ENCODE results near the gene PRDM4.
A peak's percentile ranks its signal among the peaks of the same experiment; 100 is the strongest.

Gene PRDM4, protein sequence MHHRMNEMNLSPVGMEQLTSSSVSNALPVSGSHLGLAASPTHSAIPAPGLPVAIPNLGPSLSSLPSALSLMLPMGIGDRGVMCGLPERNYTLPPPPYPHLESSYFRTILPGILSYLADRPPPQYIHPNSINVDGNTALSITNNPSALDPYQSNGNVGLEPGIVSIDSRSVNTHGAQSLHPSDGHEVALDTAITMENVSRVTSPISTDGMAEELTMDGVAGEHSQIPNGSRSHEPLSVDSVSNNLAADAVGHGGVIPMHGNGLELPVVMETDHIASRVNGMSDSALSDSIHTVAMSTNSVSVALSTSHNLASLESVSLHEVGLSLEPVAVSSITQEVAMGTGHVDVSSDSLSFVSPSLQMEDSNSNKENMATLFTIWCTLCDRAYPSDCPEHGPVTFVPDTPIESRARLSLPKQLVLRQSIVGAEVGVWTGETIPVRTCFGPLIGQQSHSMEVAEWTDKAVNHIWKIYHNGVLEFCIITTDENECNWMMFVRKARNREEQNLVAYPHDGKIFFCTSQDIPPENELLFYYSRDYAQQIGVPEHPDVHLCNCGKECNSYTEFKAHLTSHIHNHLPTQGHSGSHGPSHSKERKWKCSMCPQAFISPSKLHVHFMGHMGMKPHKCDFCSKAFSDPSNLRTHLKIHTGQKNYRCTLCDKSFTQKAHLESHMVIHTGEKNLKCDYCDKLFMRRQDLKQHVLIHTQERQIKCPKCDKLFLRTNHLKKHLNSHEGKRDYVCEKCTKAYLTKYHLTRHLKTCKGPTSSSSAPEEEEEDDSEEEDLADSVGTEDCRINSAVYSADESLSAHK

DNA sequence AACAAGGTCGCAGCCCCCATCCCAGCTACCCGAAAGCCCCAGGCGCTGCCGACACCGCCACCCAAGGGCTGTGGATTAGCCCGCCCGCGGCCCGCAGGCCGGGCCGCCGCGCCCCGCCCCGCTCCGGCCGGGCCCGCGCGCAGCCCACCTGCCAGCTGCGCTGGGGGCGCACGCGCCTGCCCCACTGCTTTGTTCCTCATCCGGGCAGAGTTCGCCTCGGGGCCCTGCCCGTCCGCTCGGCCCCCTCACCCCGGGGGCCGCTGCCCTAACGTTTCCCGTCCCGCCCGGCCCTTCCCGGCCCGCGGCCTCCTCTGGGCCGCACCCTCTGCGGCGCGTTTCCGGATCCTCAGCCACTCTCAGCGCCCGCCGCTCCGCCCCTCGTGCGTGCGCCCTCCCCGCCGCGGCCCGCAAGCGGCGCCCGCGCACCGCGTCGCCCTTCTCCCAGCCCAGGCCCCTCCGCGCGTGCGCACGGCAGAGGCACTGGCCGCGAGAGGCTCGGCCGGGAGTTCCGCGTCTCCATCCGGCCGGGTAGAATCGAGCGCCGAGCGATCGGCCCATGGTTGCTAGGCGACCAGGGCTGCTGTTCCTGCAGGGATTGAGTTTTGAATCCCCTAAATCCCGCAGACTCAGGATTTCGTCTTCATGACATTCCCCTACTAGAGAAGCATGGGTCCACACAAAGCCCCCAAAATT is at the start of gene PRDM4:
TSS of gene PRDM4 (minus strand) at position 329 of the 693 bp plus-strand sequence. CDS start 622 bp downstream, outside the sequence.
- DNase-seq = peak; percentile 88

DNA sequence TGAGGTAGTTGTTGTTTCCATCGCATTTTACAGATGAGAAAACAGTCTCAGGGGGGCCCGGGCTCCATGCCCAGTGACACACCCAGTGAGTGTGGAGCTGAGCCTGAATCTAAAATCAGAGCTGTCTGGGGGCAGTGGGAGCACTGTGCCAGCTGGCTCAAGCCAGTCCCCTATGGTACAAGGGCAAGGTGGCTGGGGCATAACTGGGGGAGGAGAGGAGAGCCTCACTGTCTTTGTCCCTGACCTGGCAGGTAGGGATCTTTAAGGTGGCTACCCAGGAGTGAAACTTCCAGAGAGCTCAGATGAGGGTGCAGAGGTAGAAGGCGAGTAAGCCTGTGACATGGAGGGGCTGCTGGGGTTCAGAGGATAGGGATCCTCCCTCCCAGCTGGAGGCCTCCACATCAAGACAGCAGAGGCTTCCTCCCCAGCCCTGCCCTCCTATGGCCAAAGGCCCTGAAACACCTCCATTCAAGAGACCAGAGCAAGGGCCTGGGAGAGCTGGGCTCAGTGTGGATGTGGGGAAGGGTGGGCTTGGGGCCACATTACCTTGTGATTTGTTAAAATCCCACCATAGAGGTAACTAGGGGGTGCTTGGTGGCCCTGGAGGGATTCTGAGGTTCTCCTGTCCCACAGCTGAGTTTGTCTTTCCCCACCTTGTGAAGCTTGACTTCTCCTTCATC is 46.7 kb upstream of the PRDM4 start:
- DNase-seq = no peak

DNA sequence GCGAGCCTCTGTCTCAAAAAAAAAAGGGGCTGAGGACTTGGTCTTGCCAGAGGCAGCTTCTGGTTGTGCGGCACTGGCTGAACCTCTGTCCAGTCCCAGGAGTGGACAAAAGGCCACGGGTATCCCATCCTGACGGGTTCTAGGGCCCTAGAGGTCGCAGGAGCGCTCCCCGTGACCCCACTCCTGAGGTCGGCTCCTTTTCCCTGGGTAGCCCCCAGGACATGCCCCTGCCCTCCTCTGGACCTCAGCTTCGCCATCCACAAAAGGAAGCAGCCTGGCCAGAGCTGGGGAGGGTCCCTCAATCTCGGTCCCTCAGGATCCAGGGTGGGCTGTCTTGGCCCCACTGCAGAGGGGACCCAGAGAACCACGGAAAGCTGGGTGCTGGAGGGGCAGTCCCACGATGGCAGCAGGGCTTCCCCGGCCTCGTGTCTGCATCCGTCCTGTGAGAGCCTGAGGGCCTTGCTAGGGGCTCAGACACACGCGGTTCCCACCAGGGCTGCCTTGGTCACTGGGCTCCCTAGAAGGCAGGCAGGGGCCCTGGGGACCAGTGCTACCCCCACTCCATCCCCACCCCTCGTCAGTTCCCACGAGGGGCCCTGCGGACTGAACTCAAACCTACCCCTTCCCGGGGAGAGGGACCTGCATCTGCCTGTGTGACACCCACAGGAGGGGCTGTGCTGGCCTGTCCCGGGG is 44.7 kb upstream of the PRDM4 start:
- DNase-seq = no peak

DNA sequence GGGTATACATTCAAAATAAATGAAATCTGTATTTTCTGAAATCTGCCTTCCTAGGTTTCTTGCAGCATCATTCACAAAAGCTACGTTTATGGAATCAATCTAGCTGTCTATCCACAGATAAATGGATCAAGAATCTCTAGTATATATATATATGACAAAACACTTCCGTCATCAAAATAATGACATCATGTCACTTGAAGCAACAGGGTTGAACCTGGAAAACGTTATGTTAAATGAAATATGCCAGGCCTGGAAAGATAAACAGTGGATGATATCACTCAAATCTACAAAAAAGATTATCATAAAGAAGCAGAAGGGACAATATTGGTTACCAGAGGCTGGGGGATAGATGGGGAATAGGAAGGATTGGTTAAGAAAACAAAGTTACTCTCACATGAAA is 42.2 kb upstream of the PRDM4 start:
- no peak for DNase-seq

DNA sequence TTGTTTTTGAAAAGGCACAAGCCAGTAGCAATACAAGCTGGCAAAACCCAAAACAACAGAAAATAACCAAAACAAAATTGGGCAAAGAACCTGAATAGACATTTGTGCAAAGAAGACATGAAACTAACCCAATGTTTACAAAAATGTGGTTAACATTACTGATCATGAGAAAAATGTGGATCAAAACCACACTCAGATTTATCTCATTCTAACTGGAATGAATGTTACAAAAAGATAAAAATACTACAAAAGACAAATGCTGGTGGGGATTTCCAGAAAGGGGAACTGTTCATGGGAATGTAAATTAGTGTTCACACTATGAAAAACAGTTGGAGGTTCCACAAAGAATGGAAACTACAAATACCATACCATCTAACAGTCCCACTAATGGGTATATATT is 40.2 kb upstream of the PRDM4 start:
- DNase-seq = no peak

DNA sequence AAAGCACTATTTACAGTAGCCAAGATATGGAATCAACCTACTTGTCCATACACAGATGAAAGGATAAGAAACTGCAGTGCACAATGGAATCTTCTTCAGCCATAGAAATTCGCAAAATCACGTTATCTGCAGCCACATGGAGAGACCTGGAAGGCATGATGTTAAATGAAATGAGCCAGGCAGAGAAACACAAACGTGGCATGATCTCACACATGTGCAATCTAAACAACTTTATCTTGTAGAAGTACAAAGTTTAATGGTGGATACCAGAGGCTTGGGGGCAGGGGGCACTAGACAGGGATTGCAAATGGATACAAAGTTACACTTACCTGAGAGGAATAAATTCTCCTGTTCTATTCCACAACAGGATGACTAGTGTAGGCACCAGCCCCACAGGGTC is 37.6 kb upstream of the PRDM4 start:
- no peak for DNase-seq

DNA sequence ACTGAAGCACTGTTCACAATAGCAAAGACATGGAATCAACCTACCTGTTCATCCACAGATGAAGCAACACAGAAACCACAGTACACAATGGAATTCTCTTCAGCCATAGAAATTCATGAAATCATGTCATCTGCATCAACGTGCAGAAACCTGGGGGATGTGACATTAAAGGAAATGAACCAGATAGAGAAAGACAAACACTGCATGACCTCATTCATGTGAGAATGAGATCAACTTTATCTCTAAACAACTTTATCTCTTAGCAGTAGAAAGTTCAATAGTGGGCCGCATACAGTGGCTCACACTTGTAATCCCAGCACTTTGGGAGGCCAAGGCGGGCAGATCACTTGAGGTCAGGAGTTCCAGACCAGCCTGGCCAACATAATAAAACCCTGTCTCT is 33.5 kb upstream of the PRDM4 start:
- DNase-seq = no peak

DNA sequence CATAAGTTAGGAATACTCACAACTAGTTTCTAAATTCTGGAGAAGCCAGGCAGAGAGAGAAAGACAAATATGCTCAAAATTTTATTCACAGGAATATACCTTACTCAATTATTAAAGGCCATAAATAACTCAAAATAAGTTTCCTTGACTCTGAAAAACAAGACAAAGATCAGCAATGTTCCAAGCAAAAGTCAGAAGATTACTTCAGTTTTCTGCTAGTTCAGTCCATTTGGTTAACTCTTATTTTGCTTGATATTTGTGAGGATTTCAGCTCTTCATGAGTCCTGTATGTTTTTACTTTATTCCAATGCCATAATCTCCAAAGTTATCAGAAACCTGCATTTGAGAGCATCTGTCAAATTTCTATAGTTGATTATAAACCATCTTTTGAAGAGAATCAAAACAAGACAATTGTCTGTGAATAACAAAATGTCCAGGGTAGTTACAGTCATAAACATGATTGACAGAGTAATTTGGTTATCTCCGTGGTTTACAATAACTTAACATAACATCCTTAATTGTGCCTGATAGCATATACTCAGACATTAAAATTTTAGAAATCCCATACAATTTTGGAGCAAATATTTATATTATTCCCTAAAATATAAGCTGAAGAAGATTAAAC is 30.6 kb upstream of the PRDM4 start:
- no peak for DNase-seq

DNA sequence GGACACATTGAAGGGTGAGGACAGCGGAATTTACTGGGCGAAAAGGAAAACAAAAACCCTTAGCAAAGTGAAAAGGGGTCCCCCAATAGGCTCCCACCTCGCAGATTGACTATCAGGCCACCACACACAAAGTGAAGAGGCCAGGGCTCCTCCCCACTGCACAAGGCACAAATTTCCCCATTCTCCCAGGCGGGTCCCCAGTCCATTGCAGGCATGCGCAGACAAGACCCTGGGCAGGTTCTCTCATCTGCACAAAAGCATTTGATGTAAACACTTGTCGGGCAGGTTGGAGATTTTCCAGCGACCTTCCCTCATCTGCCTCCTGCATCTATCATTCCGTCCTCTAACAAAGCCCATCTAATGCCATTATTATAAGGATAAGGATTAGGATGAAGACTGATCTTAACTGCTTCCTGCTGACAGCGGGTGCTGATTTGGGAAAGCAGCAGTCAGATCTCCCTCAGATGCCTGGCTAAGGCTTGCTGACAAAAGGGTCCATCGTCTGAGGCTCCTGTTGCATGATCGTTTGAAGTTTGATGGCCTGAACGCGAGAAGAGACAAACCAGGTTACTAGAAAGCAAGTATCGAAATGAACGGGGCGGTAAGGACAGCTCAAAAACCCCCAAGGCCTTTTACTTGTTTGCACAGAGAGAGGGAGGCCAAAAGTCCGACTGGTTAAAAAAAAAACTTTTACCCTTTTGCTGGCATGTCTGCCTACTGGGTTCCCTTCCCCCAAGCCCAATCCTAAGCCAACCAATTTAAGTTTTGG is 27.9 kb upstream of the PRDM4 start:
- DNase-seq = no peak

DNA sequence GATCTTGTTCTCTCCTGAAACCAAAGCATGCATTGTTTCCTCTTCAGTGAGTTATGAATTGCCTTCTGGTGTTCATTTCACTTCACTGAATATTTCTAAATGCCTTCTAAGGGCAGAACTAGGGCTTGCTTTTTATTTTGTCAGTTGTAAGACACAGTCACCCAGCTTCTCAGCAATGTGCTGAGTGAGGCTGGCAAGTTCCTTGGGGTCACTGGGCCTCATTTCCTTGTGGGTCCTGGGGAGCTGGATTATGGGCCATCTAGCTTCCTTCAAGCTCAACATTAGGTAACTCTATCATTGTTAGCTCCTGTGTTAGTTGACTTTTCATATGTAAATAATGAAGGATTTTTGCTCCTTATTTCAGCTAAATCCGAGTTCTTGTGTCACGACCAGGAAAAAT is 27.3 kb upstream of the PRDM4 start:
- no peak for DNase-seq

DNA sequence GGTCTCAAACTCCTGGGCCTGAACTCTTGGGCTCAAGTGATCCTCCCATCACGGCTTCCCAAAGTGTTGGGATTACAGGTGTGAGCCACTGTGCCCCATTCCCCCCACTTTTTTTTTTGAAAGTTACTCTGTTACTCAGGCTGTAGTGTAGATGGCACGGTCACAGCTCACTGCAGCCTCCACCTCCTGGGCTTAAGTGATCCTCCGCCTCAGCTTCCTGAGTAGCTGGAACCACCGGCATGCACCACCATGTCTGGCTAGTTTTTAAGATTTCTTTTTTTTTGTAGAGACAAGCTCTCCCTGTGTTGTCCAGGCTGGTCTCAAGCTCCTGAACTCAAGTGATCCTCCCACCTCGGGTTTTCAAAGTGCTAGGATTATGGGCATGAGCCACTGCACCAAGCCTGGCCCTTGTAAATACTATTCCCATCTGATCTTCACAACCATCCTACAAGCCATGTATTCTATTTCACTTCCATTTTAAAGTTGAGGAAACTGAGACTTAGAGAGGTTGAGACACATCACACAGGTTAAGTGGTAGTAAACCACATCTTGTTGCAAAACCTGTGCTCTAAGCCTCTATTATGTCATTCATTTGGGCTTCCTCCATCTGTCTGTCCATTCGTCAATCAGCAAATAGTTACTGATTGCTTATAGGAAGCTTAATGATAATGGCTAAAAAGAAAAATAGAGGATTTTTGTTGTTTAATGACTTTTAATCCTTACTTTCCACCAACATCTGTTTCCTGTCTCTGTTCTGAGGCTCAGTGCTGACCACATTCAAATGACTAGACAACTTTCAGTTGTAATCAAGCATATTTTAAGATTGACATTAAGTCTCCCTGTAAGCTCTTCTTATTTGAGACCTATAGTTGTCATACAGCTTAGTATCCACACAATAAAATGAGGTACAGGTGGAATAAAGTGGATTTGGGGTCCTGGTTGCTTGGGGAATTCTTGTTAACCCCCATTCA is 22.8 kb upstream of the PRDM4 start:
- DNase-seq = no peak

DNA sequence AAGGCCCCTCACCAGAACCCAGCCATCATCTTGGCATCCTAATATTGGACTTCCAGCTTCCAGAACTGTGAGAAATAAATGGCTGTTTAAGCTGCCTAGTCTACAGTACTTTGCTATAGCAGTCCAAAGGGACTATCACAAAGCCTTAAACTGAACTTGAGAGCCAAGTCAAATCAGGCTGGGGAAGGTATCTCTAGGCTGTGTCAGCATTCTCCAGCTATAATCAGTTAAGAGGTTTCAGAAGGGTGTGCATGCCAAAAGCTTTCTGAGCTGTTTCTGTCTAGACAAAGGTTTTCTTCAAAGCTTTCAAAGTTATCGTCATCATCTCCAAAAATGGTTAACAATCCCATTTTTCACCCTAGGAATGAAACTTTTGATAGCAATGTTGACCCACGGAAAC is 21.1 kb upstream of the PRDM4 start:
- DNase-seq = no peak

DNA sequence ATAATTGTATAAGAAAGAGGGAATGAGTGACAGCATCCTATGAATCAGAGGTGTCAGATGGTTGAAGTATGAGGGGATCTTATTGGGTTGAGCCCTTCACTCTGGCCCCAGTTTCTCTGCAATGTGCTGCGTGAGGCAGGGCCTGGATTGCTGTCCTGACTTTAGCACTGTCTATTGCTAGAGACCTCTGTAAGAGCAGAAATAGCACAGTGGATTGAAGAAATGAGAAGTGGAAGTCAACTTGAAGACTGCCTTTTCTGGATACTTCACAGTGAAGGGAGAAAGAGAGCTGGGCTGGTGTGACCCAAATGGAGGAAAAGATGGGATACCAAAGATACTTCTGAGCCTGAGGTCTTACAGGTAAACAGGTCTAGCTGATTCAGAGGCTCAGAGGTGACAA is 19.4 kb upstream of the PRDM4 start:
- DNase-seq = no peak

DNA sequence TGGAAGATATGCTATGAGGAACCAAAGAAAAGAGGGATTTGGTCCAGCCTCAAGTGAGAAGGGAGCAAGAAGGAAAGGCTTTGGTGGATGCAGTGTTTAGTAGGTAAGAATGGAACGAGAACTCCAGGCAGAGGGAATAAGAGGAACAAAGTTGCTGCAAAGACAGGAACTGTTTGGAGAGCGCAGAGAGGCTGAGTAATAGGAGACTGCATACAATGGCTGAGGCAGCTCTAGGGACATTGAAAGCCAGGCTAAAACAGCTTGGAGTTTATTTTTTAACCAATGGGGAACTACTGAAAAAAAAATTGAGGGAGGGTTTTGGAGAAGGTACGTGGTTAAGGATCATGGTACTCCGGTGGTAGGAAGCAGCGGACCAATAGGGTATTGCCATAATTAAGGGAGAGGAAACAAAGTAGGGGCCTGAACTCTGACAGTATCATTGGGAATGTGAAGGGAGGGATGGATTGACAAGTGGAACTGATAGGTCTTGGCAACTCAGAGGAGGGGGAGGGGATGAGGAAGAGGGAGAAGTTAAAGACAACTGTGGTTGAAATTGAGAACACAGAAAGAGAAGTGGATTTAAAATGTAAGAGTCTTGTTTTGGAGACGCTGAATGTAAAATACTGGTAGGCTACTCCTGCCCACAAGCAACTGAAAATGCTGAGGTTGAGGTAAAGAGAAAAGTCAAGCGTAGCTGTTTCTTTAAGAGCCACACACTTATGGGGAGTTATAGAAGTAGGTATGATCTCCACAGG is 18.3 kb upstream of the PRDM4 start:
- no peak for DNase-seq

DNA sequence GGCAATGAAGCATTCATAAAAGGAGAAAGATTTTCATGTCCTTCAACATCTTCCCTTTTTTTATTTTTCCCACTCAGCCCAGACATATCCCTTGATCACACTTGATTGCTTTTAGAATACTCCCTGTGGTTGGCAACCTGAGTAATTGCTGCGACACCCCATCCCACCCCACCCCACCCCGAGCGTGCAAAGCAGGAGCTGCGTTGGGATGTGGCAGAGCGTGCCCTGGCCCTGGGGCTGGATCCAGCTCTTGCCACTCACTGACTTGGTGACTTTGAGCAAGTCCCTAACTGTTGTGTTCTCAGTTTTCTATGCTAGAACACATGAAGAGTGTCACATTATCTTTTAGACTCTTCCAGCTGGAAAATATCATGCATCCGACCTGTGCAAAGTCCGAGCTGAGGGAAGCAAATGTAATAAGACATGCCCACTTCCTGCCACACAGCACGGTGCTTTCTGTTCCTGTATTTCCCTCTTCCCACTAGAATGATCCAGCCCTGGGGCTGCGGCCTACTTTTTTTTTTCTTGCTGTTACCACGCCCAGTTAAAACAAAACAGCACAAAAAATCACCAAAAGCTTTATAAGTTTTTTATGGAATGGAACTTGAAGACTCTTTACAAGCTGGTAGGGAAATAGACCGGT is 17.6 kb upstream of the PRDM4 start:
- no peak for DNase-seq

DNA sequence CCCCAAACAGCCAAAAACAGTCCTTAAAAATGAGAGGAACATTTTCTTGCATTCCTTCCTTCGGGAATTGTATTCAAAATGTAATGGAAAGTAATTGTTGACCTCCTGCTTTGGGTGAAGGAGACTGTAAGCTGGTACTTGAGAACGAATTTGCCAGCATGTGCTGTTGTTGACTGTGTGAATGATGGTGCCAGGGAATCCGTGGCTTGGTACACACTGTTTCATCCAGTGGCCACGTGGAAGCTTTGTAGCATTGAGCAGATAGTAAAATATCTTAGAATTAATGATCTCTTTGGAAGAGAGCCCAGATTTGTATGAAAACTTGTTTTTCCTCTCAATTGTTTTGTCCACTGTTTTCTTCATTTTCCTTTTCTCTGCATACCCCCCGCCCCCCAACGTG is 15.2 kb upstream of the PRDM4 start:
- DNase-seq = no peak

DNA sequence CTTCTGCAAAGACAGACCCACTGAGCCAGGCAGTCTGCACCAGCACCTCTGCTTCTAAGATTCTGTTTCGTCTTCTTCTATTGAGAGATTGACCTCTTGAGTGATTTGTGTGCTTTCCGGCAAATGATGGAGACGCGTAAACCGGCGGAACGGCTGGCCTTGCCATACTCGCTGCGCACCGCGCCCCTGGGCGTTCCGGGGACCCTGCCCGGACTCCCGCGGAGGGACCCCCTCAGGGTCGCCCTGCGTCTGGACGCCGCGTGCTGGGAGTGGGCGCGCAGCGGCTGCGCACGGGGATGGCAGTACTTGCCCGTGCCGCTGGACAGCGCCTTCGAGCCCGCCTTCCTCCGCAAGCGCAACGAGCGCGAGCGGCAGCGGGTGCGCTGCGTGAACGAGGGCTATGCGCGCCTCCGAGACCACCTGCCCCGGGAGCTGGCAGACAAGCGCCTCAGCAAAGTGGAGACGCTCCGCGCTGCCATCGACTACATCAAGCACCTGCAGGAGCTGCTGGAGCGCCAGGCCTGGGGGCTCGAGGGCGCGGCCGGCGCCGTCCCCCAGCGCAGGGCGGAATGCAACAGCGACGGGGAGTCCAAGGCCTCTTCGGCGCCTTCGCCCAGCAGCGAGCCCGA is 14.3 kb upstream of the PRDM4 start:
- DNase-seq = no peak

Data from stimulated activated CD8-positive, alpha-beta memory T cell treated with anti-CD3 and anti-CD28 coated beads, Interleukin-4, amount 100 ng/mL, for 48 hours (primary cell).